ENCODE data around the gene RNF208.

GRCh38 chr9:137262909-137263285 is 40.9 kb upstream of the RNF208 start:
- TF ChIP-seq CTCF (conservative IDR thresholded peaks at IDR 0.05; ENCODE audit: low read depth in 2 of 2) (no peak), NANOG (IDR thresholded peaks at IDR 0.05; ENCODE audit: borderline replicate concordance) (no peak), EZH2 (IDR thresholded peaks at IDR 0.05; ENCODE audit: low read depth, unreplicated experiment) (no peak), STAT1 (IDR thresholded peaks at IDR 0.05; ENCODE audit: unreplicated experiment) (no peak), EZH2phosphoT487 (IDR thresholded peaks at IDR 0.05; ENCODE audit: unreplicated experiment) (no peak), POLR2AphosphoS5 (IDR thresholded peaks at IDR 0.05; ENCODE audit: low read depth) (no peak), CREB1 (CRISPR knock-in tag; IDR thresholded peaks at IDR 0.05; ENCODE audit: low read depth) (no peak), JUNB (IDR thresholded peaks at IDR 0.05; ENCODE audit: unreplicated experiment) (no peak), ZNF462 (CRISPR knock-in tag; IDR thresholded peaks at IDR 0.05) (no peak), ZNF114 (CRISPR knock-in tag; IDR thresholded peaks at IDR 0.05) (no peak)
- TF ChIP-seq, protein P1, sequence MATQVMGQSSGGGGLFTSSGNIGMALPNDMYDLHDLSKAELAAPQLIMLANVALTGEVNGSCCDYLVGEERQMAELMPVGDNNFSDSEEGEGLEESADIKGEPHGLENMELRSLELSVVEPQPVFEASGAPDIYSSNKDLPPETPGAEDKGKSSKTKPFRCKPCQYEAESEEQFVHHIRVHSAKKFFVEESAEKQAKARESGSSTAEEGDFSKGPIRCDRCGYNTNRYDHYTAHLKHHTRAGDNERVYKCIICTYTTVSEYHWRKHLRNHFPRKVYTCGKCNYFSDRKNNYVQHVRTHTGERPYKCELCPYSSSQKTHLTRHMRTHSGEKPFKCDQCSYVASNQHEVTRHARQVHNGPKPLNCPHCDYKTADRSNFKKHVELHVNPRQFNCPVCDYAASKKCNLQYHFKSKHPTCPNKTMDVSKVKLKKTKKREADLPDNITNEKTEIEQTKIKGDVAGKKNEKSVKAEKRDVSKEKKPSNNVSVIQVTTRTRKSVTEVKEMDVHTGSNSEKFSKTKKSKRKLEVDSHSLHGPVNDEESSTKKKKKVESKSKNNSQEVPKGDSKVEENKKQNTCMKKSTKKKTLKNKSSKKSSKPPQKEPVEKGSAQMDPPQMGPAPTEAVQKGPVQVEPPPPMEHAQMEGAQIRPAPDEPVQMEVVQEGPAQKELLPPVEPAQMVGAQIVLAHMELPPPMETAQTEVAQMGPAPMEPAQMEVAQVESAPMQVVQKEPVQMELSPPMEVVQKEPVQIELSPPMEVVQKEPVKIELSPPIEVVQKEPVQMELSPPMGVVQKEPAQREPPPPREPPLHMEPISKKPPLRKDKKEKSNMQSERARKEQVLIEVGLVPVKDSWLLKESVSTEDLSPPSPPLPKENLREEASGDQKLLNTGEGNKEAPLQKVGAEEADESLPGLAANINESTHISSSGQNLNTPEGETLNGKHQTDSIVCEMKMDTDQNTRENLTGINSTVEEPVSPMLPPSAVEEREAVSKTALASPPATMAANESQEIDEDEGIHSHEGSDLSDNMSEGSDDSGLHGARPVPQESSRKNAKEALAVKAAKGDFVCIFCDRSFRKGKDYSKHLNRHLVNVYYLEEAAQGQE (IDR thresholded peaks at IDR 0.05; ENCODE audit: unreplicated experiment) = no peak
- TF ChIP-seq, protein P2, sequence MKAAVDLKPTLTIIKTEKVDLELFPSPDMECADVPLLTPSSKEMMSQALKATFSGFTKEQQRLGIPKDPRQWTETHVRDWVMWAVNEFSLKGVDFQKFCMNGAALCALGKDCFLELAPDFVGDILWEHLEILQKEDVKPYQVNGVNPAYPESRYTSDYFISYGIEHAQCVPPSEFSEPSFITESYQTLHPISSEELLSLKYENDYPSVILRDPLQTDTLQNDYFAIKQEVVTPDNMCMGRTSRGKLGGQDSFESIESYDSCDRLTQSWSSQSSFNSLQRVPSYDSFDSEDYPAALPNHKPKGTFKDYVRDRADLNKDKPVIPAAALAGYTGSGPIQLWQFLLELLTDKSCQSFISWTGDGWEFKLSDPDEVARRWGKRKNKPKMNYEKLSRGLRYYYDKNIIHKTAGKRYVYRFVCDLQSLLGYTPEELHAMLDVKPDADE (IDR thresholded peaks at IDR 0.05) = no peak

Data from GM23338 (cell line).